Mammary epithelial cell (primary cell): ENCODE data around the gene KCNF1.

Experiments
- CTCF ChIP-seq, 2 donors: IDR thresholded peaks in 1 of 2; conservative IDR thresholded peaks in 1 of 2; 2 replicates each; pipeline ENCODE4 v1.5.1; 2011 to 2012; ENCODE audit warnings: inconsistent platforms in 2 of 2, low read length in 2 of 2, mild to moderate bottlenecking in 2 of 2, control low read depth in 1 of 2, low read depth in 1 of 2; ENCODE audit not compliant: insufficient read depth in 1 of 2; ENCODE audit errors: extremely low read depth in 1 of 2
- EZH2 ChIP-seq: IDR thresholded peaks from 2 replicates; pipeline ENCODE4 v1.6.1; 2012; ENCODE audit warnings: low read length, inconsistent platforms, borderline replicate concordance

- TF ChIP-seq CTCF (conservative IDR thresholded peaks at IDR 0.05 in 1 of 2, IDR thresholded peaks at IDR 0.05 in 1 of 2; ENCODE audit: extremely low read depth in 1 of 2, insufficient read depth in 1 of 2, low read depth in 1 of 2, low read length in 2 of 2) (no peak), EZH2 (no peak)
Observed at GRCh38 chr2:10921525-10921924, 9.8 kb downstream of the KCNF1 start.
